Measurements from ENCODE around the gene EID1. TPM values are rescaled to one million over a fixed set of nuclear protein-coding genes. Genes with fewer than 3 reads are reported as not detected.

Gene EID1
- total RNA-seq, 4 donors from 2014 or later: 250 to 391 (median 334) TPM

DNA sequence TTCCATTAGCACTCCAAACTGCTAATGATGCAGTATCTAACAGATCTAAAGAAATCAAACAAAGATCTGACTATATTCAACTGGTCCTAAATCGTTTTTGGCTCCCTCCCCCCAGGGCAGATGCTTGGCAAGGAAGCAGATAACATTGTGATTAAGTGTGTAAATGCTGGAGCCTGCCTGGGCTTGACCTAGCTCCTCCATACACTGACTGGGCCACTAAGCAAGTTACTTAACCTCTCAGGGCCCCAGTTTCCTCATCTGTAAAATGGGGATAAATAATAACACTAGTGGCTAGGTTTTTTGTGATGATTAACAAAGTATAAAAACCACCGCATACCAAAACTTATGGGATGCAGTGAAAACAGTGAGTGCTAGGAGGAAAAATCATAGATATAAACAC, 9.2 kb downstream of the EID1 start:
- intact Hi-C loops (cut with DNase I): no loop called here

DNA sequence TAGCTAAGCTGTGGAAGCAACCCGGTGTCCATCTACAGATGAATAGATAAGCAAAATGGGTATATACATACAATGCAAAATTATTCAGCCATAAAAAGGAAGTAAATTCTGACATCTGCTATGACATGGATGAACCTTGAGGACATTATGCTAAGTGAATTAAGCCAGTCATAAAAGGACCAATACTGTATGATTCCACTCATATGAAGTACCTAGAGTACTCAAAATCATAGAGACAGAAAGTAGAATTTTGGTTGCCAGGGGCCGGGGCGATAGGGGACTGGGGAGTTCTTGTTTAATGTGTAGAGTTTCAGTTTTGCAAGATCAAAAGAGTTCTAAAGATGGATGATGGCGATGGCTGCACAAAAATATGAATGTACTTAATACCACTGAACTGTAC, 10.3 kb downstream of the EID1 start:
- intact Hi-C loops (cut with DNase I): no loop called here
- Histone ChIP-seq H3K4me1 (peaks cover 0 to 5% (median 0%) of the 10 kb centered on the region in 4 donors), H3K4me3 (no peak overlapping the region), H3K36me3 (no peaks in the 10 kb centered on the region), H3K27me3 (no peaks in the 10 kb centered on the region), H3K9me3 (no peaks in the 10 kb centered on the region), H3K27ac (replicated peaks in 1 of 4) (no peak overlapping the region)
- 92% methylated on average over 4 of the region's 4 CpGs for WGBS
- no peak for DNase-seq (ENCODE audit: extremely low spot score)
- no peak for TF ChIP-seq POLR2AphosphoS5 (IDR thresholded peaks at IDR 0.05)
- no peak for TF ChIP-seq EP300 (IDR thresholded peaks at IDR 0.05)
- no peak for TF ChIP-seq POLR2A (IDR thresholded peaks at IDR 0.05; ENCODE audit: low read depth)
- TF ChIP-seq, protein P1, sequence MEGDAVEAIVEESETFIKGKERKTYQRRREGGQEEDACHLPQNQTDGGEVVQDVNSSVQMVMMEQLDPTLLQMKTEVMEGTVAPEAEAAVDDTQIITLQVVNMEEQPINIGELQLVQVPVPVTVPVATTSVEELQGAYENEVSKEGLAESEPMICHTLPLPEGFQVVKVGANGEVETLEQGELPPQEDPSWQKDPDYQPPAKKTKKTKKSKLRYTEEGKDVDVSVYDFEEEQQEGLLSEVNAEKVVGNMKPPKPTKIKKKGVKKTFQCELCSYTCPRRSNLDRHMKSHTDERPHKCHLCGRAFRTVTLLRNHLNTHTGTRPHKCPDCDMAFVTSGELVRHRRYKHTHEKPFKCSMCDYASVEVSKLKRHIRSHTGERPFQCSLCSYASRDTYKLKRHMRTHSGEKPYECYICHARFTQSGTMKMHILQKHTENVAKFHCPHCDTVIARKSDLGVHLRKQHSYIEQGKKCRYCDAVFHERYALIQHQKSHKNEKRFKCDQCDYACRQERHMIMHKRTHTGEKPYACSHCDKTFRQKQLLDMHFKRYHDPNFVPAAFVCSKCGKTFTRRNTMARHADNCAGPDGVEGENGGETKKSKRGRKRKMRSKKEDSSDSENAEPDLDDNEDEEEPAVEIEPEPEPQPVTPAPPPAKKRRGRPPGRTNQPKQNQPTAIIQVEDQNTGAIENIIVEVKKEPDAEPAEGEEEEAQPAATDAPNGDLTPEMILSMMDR (IDR thresholded peaks at IDR 0.05): no peak

More for the DNA sequence above, 9.2 kb downstream of the EID1 start:
- TF ChIP-seq POLR2AphosphoS5 (IDR thresholded peaks at IDR 0.05): no peak
- TF ChIP-seq POLR2A (IDR thresholded peaks at IDR 0.05; ENCODE audit: low read depth): no peak
- Histone ChIP-seq H3K36me3 (no peaks in the 10 kb centered on the region), H3K4me3 (no peak overlapping the region), H3K27me3 (no peaks in the 10 kb centered on the region), H3K4me1 (peaks cover 0 to 5% (median 0%) of the 10 kb centered on the region in 4 donors), H3K27ac (replicated peaks in 1 of 4) (no peak overlapping the region), H3K9me3 (no peaks in the 10 kb centered on the region)
- WGBS: 62% methylated on average over 2 of the region's 2 CpGs
- no peak for DNase-seq (ENCODE audit: extremely low spot score)

DNA sequence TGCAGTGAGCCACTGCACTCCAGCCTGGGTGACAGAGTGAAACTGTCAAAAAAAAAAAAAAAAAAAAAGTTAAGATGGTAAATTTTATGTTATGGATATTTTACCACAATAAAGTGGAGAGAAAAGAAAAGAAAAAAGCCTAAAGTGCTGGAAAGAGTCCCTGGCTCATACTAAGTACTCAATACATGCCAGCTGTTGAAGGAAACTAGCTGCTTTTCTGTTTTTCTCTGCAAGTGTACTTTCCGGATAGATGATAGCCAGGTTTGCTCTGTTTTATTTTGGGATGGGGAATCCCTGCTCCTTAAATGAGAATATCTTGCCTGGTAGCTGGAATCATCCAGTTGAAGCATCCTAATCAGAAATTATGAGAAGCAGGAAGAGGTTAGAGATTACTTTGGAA, 10.9 kb downstream of the EID1 start:
- Histone ChIP-seq H3K27me3 (no peaks in the 10 kb centered on the region), H3K9me3 (no peaks in the 10 kb centered on the region), H3K4me3 (no peak overlapping the region), H3K4me1 (peaks cover 0 to 5% (median 0%) of the 10 kb centered on the region in 4 donors), H3K27ac (replicated peaks in 1 of 4) (peak overlapping the region; percentile 35 to 65 (median 48)), H3K36me3 (no peaks in the 10 kb centered on the region)
- intact Hi-C loops (cut with DNase I): no loop called here
- 57% methylated on average over 1 of the region's 1 CpG for WGBS
- TF ChIP-seq POLR2A (IDR thresholded peaks at IDR 0.05; ENCODE audit: low read depth) (no peak), EP300 (IDR thresholded peaks at IDR 0.05) (no peak)
- TF ChIP-seq, protein P1 (IDR thresholded peaks at IDR 0.05): no peak
- no peak for DNase-seq (ENCODE audit: extremely low spot score)

DNA sequence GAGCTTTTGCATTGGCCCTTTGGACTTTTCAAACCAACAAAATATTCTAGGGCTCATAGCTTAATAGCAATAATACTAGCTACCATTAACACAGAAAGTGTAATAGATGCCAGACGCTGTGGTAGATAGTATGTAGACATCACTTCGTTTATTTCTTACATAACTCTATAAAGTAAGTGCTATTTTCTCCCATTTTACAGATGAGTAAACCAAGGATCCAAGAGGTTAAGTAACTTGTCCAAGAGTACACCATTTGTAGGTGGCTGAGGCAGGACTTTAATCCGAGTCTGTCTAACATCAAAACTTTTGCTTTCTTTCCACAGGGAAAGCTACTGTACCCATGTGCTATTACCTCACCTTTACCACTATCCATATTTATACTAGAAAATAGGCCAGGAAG, 12.0 kb downstream of the EID1 start:
- Histone ChIP-seq H3K27ac (replicated peaks in 1 of 4) (peak overlapping the region in 3 of 4 donors; percentile 35 to 65 (median 43)), H3K4me1 (peaks cover 0 to 5% (median 0%) of the 10 kb centered on the region in 4 donors), H3K36me3 (no peaks in the 10 kb centered on the region), H3K4me3 (no peak overlapping the region), H3K27me3 (no peaks in the 10 kb centered on the region), H3K9me3 (no peaks in the 10 kb centered on the region)
- no peak for DNase-seq (ENCODE audit: extremely low spot score)
- 90% methylated on average over 3 of the region's 3 CpGs for WGBS
- intact Hi-C loops (cut with DNase I): no loop called here
- TF ChIP-seq POLR2AphosphoS5 (IDR thresholded peaks at IDR 0.05): no peak
- TF ChIP-seq POLR2A (IDR thresholded peaks at IDR 0.05; ENCODE audit: low read depth): no peak
- TF ChIP-seq, protein P1 (IDR thresholded peaks at IDR 0.05): no peak
- no peak for TF ChIP-seq EP300 (IDR thresholded peaks at IDR 0.05)

DNA sequence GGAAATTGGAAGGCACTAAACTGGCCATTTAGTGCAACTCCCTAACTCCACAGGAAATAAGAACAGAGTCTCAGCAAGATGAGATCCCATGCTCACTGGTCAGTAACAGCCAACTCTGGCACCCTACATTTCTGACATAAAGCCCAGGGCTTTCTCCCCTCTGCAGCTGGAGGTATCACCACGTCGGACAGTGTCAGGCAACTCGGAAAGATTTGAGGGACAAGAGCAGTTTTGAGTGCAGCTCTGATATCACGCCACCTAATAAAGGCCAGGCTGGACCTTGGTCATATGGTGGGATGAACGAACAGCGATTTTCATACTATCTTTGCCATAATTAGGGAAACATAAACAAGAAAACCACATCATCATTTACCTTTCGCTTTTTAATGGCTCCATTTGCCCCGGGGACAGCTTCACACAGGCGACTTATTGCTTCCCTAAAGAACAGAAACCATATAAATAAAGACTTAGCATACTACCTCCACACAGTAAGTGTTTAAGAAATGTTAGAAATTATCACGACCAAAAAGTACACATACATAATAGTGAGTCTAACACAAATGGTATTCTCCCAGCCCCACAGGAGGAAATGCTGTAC, 12.5 kb downstream of the EID1 start:
- intact Hi-C loops (cut with DNase I): no loop called here
- no peaks in the 10 kb centered on the region for H3K27me3 ChIP-seq
- TF ChIP-seq, protein P1 (IDR thresholded peaks at IDR 0.05): no peak
- TF ChIP-seq EP300 (IDR thresholded peaks at IDR 0.05) (no peak), POLR2AphosphoS5 (IDR thresholded peaks at IDR 0.05) (no peak), POLR2A (IDR thresholded peaks at IDR 0.05; ENCODE audit: low read depth) (no peak)
- 80% methylated on average over 10 of the region's 10 CpGs for WGBS
- H3K9me3 ChIP-seq: no peaks in the 10 kb centered on the region
- H3K4me1 ChIP-seq: peaks cover 0 to 5% (median 0%) of the 10 kb centered on the region in 4 donors
- no peak overlapping the region for H3K27ac ChIP-seq (replicated peaks in 1 of 4)
- H3K36me3 ChIP-seq: no peaks in the 10 kb centered on the region
- no peak overlapping the region for H3K4me3 ChIP-seq
- no peak for DNase-seq (ENCODE audit: extremely low spot score)

Measured in esophagus muscularis mucosa (tissue), 4 donors.